Subcutaneous preadipocyte (primary cell): ENCODE measurements around the gene ZNF423. TPM values are rescaled to one million over a fixed set of nuclear protein-coding genes. Genes with fewer than 3 reads are reported as not detected.

Source experiments
- small RNA-seq: library from RNA; depleted of rRNA; stranded (forward); fragments of <200 nt; gene quantifications from one replicate; pipeline ENCODE3, GENCODE V24; 2012
- total RNA-seq: library from RNA; depleted of rRNA; stranded (reverse); fragments of >200 nt; gene quantifications from 2 replicates; pipeline ENCODE4 v1.2.3, GENCODE V29; 2012

Gene ZNF423
- 2.3 and 2.9 TPM in 2 replicates for total RNA-seq

DNA sequence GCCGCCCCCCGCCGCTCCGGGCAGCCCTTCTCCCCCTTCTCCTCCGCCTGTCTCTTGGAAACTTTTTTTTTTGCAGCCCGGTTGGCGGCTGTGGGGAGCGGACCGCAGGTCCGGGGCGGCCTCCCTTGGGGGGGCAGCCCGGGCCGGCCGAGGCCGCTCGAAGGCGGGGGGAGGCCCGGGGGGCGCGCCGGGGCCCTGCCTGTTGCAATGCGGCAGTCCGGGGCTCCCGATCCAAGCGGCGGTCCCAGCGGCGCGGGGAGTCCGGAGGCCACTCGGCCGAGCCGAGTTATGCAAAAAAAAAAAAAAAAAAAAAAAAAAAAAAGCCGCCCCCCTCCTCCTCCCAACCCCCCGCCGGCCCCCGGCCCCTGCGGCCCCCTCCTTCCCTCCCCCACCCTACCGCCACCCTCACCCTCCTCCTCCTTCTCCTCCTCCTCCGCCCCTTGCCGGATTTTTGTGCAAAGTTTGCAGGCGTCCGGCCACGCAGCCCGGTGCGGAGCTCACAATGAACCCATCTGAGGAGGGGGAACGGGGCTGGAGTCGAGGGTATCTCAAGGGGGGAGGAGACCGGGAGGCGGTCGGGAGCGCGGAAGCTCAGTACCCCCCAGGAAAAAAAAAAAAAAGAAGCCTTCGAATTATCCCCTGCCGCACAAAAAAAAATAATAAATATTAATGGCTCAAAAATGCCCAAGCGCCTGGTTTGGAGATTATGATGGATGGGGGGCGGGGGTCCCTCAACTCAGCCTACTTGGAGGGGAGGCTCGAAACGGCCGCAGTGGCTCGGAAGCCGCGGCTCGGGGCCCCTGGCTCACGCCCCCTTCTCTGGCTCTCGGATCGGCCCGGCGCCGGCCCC is at the start of gene ZNF423:
ZNF423 (minus strand) TSS at position 291 of the 850 bp plus-strand sequence. CDS start 338 bp downstream, outside the sequence.

Small RNA genes within 50 kb of the gene (small RNA-seq; reads per million reads assigned to genes)
- not detected for gene MRPS21P7
- not detected for gene MRPS21P8

Other genes with a start within 250 kb of the ZNF423 start
- gene CNEP1R1, start 169.1 kb upstream of the ZNF423 start, total RNA-seq: 20.2 and 25.8 TPM in 2 replicates
- 16.5 and 33.2 TPM in 2 replicates for gene HEATR3, start 209.9 kb upstream of the ZNF423 start, total RNA-seq